ENCODE data around the gene HSDL1. TPM values are rescaled to one million over a fixed set of nuclear protein-coding genes. Genes with fewer than 3 reads are reported as not detected.
"Not testable (repeated sequence)": the region's sequence is repeated elsewhere in the genome, so short reads cannot be mapped to it uniquely, and the experiment has no call there.

Gene HSDL1
- total and polyA plus RNA-seq, 2 donors = 21.2 to 21.4 TPM

DNA sequence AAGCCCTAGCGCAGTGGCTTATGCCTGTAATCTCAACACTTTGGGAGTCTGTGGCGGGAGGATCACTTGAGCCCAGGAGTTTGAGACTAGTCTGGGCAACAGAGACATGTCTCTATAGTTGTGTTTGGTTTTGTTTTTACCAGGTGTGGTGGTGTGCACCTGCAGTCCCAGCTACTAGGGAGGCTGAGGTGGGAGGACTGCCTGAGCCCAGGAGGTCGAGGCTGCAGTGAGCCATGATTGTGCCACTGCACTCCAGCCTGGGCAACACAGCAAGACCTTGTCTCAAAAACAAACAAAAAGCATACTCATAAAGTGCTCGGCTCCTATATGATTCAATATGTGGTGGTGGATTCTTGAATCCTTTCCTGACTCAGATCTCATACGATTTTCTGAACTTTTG is 26.7 kb downstream of the HSDL1 start:
- not testable (repeated sequence) for H3K27me3 ChIP-seq (ENCODE audit: control insufficient read depth in 2 of 2, insufficient read depth in 1 of 2, low read length in 1 of 2); H3K9me3 ChIP-seq (ENCODE audit: control insufficient read depth in 2 of 2, insufficient read depth in 1 of 2, low read length in 1 of 2); H3K27ac ChIP-seq (ENCODE audit: low read depth in 1 of 2, low read length in 1 of 2); H3K4me3 ChIP-seq (ENCODE audit: low read length in 2 of 2); H3K36me3 ChIP-seq (ENCODE audit: control insufficient read depth in 2 of 2, insufficient read depth in 2 of 2, low read length in 1 of 2); DNase-seq (ENCODE audit: low read depth in 6 of 9, low spot score in 9 of 9)
- 97% methylated on average over 5 of the region's 5 CpGs for WGBS
- H3K4me1 ChIP-seq (ENCODE audit: control insufficient read depth in 2 of 2, insufficient read depth in 2 of 2, low read length in 2 of 2) = peaks cover 8 to 13% of the 10 kb centered on the region in 2 donors

GRCh38 chr16:84117494-84117843 is 27.5 kb downstream of the HSDL1 start:
- no peaks in the 10 kb centered on the region for H3K9me3 ChIP-seq (ENCODE audit: control insufficient read depth in 2 of 2, insufficient read depth in 1 of 2, low read length in 1 of 2)
- H3K4me1 ChIP-seq (ENCODE audit: control insufficient read depth in 2 of 2, insufficient read depth in 2 of 2, low read length in 2 of 2) = peaks cover 8 to 13% of the 10 kb centered on the region in 2 donors
- peak overlapping the region; percentile 89 to 97 for H3K4me3 ChIP-seq (ENCODE audit: low read length in 2 of 2)
- peak in 4 of 9 donors; percentile 17 to 63 (median 34) for DNase-seq (ENCODE audit: low read depth in 6 of 9, low spot score in 9 of 9)
- H3K27ac ChIP-seq (ENCODE audit: low read depth in 1 of 2, low read length in 1 of 2) = no peak overlapping the region
- H3K36me3 ChIP-seq (ENCODE audit: control insufficient read depth in 2 of 2, insufficient read depth in 2 of 2, low read length in 1 of 2) = no peaks in the 10 kb centered on the region
- H3K27me3 ChIP-seq (ENCODE audit: control insufficient read depth in 2 of 2, insufficient read depth in 1 of 2, low read length in 1 of 2) = no peaks in the 10 kb centered on the region
- WGBS = 12% methylated on average over 12 of the region's 12 CpGs

- H3K4me3 ChIP-seq (ENCODE audit: low read length in 2 of 2) = peak within 1 kb of the TSS; percentile 89 to 97
- peak within 1 kb of the TSS; percentile 86 to 98 for H3K27ac ChIP-seq (ENCODE audit: low read depth in 1 of 2, low read length in 1 of 2)
- H3K36me3 ChIP-seq (ENCODE audit: control insufficient read depth in 2 of 2, insufficient read depth in 2 of 2, low read length in 1 of 2) = no peaks in the 10 kb centered on the region
- H3K4me1 ChIP-seq (ENCODE audit: control insufficient read depth in 2 of 2, insufficient read depth in 2 of 2, low read length in 2 of 2) = peaks cover 8 to 13% of the 10 kb centered on the region in 2 donors
- WGBS = under 1% methylated on average over 94 of the region's 94 CpGs
- peak; percentile 79 to 98 (median 92) for DNase-seq (ENCODE audit: low read depth in 6 of 9, low spot score in 9 of 9)
- H3K9me3 ChIP-seq (ENCODE audit: control insufficient read depth in 2 of 2, insufficient read depth in 1 of 2, low read length in 1 of 2) = no peaks in the 10 kb centered on the region
- H3K27me3 ChIP-seq (ENCODE audit: control insufficient read depth in 2 of 2, insufficient read depth in 1 of 2, low read length in 1 of 2) = no peaks in the 10 kb centered on the region
Observed at GRCh38 chr16:84116720-84117493, 28.1 kb downstream of the HSDL1 start, which contains the start of gene MBTPS1. Gene MBTPS1 (minus strand): TSS chr16:84116942. CDS start chr16:84101783, 15,159 bp downstream.

DNA sequence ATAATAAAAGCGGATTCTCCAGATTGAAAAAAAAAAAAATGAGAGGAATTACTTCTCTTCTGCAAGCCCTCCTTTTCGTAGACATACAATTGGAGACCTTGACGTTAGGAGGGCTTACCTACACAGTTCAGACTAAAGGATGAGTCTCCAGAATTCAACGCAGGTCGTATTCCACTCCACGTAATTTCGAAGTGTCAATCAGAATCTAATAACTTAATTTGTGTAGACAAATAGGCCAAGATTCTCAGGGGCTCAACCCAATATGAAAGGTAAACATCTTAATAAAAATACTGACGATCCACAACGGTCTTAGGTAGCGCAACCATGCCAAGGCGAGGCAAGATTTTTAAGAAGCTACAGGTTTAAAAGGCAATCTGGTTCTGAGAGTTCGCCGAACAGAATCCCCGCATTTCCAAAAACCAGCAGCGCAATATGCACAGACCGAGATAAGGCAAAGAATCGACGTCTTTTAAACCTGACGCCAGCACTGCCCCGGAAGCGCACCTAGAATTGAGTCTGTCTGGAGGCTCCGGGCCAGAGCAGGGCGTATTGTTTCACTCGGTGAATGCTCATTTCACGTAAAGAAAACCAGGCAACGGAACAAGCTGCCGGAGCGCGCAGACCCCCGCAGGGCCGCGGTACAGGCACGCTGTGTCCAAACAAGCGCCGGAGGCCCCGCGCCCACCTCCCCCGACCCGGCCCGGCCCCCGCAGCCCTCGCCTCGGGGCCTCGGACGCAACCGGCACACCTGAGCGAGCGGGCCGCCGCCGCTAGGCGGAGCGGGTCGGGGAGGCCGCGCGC is 28.9 kb downstream of the HSDL1 start:
- H3K4me1 ChIP-seq (ENCODE audit: control insufficient read depth in 2 of 2, insufficient read depth in 2 of 2, low read length in 2 of 2) = peaks cover 8 to 13% of the 10 kb centered on the region in 2 donors

GRCh38 chr16:84111949-84112348 is 33.0 kb downstream of the HSDL1 start:
- not testable (repeated sequence) for H3K4me3 ChIP-seq (ENCODE audit: low read length in 2 of 2); H3K4me1 ChIP-seq (ENCODE audit: control insufficient read depth in 2 of 2, insufficient read depth in 2 of 2, low read length in 2 of 2); H3K9me3 ChIP-seq (ENCODE audit: control insufficient read depth in 2 of 2, insufficient read depth in 1 of 2, low read length in 1 of 2); DNase-seq (ENCODE audit: low read depth in 6 of 9, low spot score in 9 of 9); H3K27me3 ChIP-seq (ENCODE audit: control insufficient read depth in 2 of 2, insufficient read depth in 1 of 2, low read length in 1 of 2); H3K27ac ChIP-seq (ENCODE audit: low read depth in 1 of 2, low read length in 1 of 2)
- H3K36me3 ChIP-seq (ENCODE audit: control insufficient read depth in 2 of 2, insufficient read depth in 2 of 2, low read length in 1 of 2) = peaks cover 14 to 20% of the 10 kb centered on the region in 2 donors
- WGBS = 97% methylated on average over 3 of the region's 3 CpGs

More for the DNA sequence above, 28.9 kb downstream of the HSDL1 start:
- H3K27me3 ChIP-seq (ENCODE audit: control insufficient read depth in 2 of 2, insufficient read depth in 1 of 2, low read length in 1 of 2) = no peaks in the 10 kb centered on the region
- peak overlapping the region; percentile 89 to 97 for H3K4me3 ChIP-seq (ENCODE audit: low read length in 2 of 2)
- no peaks in the 10 kb centered on the region for H3K36me3 ChIP-seq (ENCODE audit: control insufficient read depth in 2 of 2, insufficient read depth in 2 of 2, low read length in 1 of 2)
- WGBS = 3% methylated on average over 57 of the region's 57 CpGs
- no peaks in the 10 kb centered on the region for H3K9me3 ChIP-seq (ENCODE audit: control insufficient read depth in 2 of 2, insufficient read depth in 1 of 2, low read length in 1 of 2)
- DNase-seq (ENCODE audit: low read depth in 6 of 9, low spot score in 9 of 9) = peak in 6 of 9 donors; percentile 27 to 82 (median 56)
- H3K27ac ChIP-seq (ENCODE audit: low read depth in 1 of 2, low read length in 1 of 2) = peak overlapping the region; percentile 86 to 98

GRCh38 chr16:84111525-84111924 is 33.5 kb downstream of the HSDL1 start:
- peaks cover 6% of the 10 kb centered on the region in 2 donors for H3K4me1 ChIP-seq (ENCODE audit: control insufficient read depth in 2 of 2, insufficient read depth in 2 of 2, low read length in 2 of 2)
- peaks cover 17 to 21% of the 10 kb centered on the region in 2 donors for H3K36me3 ChIP-seq (ENCODE audit: control insufficient read depth in 2 of 2, insufficient read depth in 2 of 2, low read length in 1 of 2)
- H3K4me3 ChIP-seq (ENCODE audit: low read length in 2 of 2) = no peak overlapping the region
- H3K27me3 ChIP-seq (ENCODE audit: control insufficient read depth in 2 of 2, insufficient read depth in 1 of 2, low read length in 1 of 2) = no peaks in the 10 kb centered on the region
- DNase-seq (ENCODE audit: low read depth in 6 of 9, low spot score in 9 of 9) = no peak
- WGBS = 87% methylated on average over 3 of the region's 3 CpGs
- H3K27ac ChIP-seq (ENCODE audit: low read depth in 1 of 2, low read length in 1 of 2) = no peak overlapping the region
- no peaks in the 10 kb centered on the region for H3K9me3 ChIP-seq (ENCODE audit: control insufficient read depth in 2 of 2, insufficient read depth in 1 of 2, low read length in 1 of 2)

DNA sequence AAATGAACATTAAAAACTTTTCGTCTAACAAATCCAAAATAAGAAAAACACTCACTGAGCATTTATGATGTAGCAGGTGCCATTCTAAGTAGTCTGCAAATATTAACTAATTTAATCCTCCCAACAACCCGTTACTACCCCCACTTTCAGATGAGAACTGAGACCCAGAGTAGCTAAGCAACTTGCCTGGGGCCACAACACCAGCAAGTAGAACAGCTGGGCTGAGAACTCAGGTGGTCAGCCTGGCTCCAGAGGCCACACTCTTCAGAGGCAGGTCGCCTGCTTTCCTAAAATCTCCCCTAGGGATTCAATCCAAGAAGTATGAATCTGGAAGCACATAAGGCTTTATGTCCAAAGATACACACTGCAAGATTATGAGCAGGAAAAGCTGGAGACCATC is 34.5 kb downstream of the HSDL1 start:
- H3K27me3 ChIP-seq (ENCODE audit: control insufficient read depth in 2 of 2, insufficient read depth in 1 of 2, low read length in 1 of 2) = no peaks in the 10 kb centered on the region
- H3K4me3 ChIP-seq (ENCODE audit: low read length in 2 of 2) = no peak overlapping the region
- no peaks in the 10 kb centered on the region for H3K9me3 ChIP-seq (ENCODE audit: control insufficient read depth in 2 of 2, insufficient read depth in 1 of 2, low read length in 1 of 2)
- peaks cover 19 to 21% of the 10 kb centered on the region in 2 donors for H3K36me3 ChIP-seq (ENCODE audit: control insufficient read depth in 2 of 2, insufficient read depth in 2 of 2, low read length in 1 of 2)
- H3K4me1 ChIP-seq (ENCODE audit: control insufficient read depth in 2 of 2, insufficient read depth in 2 of 2, low read length in 2 of 2) = peaks cover 5% of the 10 kb centered on the region in 2 donors
- 97% methylated on average over 3 of the region's 3 CpGs for WGBS
- no peak overlapping the region for H3K27ac ChIP-seq (ENCODE audit: low read depth in 1 of 2, low read length in 1 of 2)
- no peak for DNase-seq (ENCODE audit: low read depth in 6 of 9, low spot score in 9 of 9)

GRCh38 chr16:84109598-84110335 is 35.2 kb downstream of the HSDL1 start:
- H3K36me3 ChIP-seq (ENCODE audit: control insufficient read depth in 2 of 2, insufficient read depth in 2 of 2, low read length in 1 of 2) = peaks cover 19 to 21% of the 10 kb centered on the region in 2 donors
- no peak for DNase-seq (ENCODE audit: low read depth in 6 of 9, low spot score in 9 of 9)
- no peaks in the 10 kb centered on the region for H3K27me3 ChIP-seq (ENCODE audit: control insufficient read depth in 2 of 2, insufficient read depth in 1 of 2, low read length in 1 of 2)
- no peaks in the 10 kb centered on the region for H3K9me3 ChIP-seq (ENCODE audit: control insufficient read depth in 2 of 2, insufficient read depth in 1 of 2, low read length in 1 of 2)
- H3K4me3 ChIP-seq (ENCODE audit: low read length in 2 of 2) = no peak overlapping the region
- WGBS = 95% methylated on average over 6 of the region's 6 CpGs
- no peak overlapping the region for H3K27ac ChIP-seq (ENCODE audit: low read depth in 1 of 2, low read length in 1 of 2)
- no peaks in the 10 kb centered on the region for H3K4me1 ChIP-seq (ENCODE audit: control insufficient read depth in 2 of 2, insufficient read depth in 2 of 2, low read length in 2 of 2)

Data from thymus (tissue), 11 donors.